ENCODE measurements around the gene TMEM63A.

- TF ChIP-seq CTCF (IDR thresholded peaks at IDR 0.05; ENCODE audit: low read length) (no peak), EZH2 (IDR thresholded peaks at IDR 0.05; ENCODE audit: borderline replicate concordance, low read length) (no peak)
These were observed 860 bp downstream of the TMEM63A start for GRCh38 chr1:225881081-225881958.

All from OCI-LY1 (cell line).